Right cardiac atrium (tissue), 5 donors: ENCODE measurements around the gene ZCCHC2. TPM values are rescaled to one million over a fixed set of nuclear protein-coding genes. Genes with fewer than 3 reads are reported as not detected.

Experiments
- ATAC-seq, 2 donors: fragments of 200-7000 bp; cut with Tn5 transposase; one replicate each; pipeline versions ENCODE4 v1.8.0 to v1.9.1; 2020; ENCODE audit warnings: moderate library complexity in 2 of 2, mild to moderate bottlenecking in 1 of 2
- DNase-seq, 3 donors: peaks; one replicate each; pipeline ENCODE4 v3.0.0-alpha.2; 2020
- H3K27ac ChIP-seq: one replicate; pipeline ENCODE4 v1.5.1; 2013; ENCODE audit warnings: mild to moderate bottlenecking, low read length, control low read depth, moderate library complexity
- H3K27me3 ChIP-seq: one replicate; pipeline ENCODE4 v1.6.1; 2013; ENCODE audit not compliant: control insufficient read depth, insufficient read depth
- H3K4me1 ChIP-seq: one replicate; pipeline ENCODE4 v1.6.1; 2013; ENCODE audit warnings: low read length; ENCODE audit not compliant: control insufficient read depth, insufficient read depth
- H3K4me3 ChIP-seq: one replicate; pipeline ENCODE4 v1.5.1; 2013; ENCODE audit warnings: low read length, control low read depth
- H3K9me3 ChIP-seq: one replicate; pipeline ENCODE4 v1.6.1; 2013; ENCODE audit warnings: low read length; ENCODE audit not compliant: control insufficient read depth
- WGBS: extraction: QIAGEN DNeasy Blood & Tissue Kit; methylation state at CpG from one replicate; pipeline ENCODE4 v1.1.7; 2013; 5-methylcytosine and 5-hydroxymethylcytosine counted together
- intact Hi-C, 4 donors: fragments of 100-400 bp; cut with DNase I; formaldehyde crosslinking; loops; one replicate each; pipeline versions ENCODE4 v1.11.0 to v1.14.0; 2022 to 2023
- polyA plus RNA-seq: library from polyadenylated mRNA; stranded (reverse); fragments of 200-250 nt; gene quantifications from one replicate; pipeline ENCODE4 v1.2.3, GENCODE V29; 2013
- total RNA-seq, 4 donors: library from RNA; stranded (reverse); fragmentation: NEBNext Ultra II Directional; extraction: Animal tissue kit (Norgen Biotek cat#: 25700); gene quantifications; one replicate each; pipeline ENCODE4 v1.2.1, GENCODE V29; 2021
- donor health status: healthy with polysubstance abuse.
- donor health status: DM: no; HTN: yes; CAD: no.
- donor health status: DM: no; HTN: no; CAD: no.
- donor health status: DM: no; HTN: yes; CAD: no; lungs with severe emphysema.
- donor health status: DM: yes; HTN: yes; CAD: no.

ZCCHC2 gene
- total and polyA plus RNA-seq, 5 donors, result 5.4 to 21.7 (median 16.2) TPM

- ATAC-seq (no peak), DNase-seq (peak; percentile 57 to 84 (median 84))
- intact Hi-C loops, result loop anchor here in 3 of 4 donors (5.0 kb wide), 1 partner anchor 97 kb away; no protein-coding TSS in a partner anchor
- no peaks in the 10 kb centered on the region for H3K27me3 ChIP-seq
- WGBS, result under 1% methylated on average over 100 of the region's 100 CpGs
- no peaks in the 10 kb centered on the region for H3K4me1 ChIP-seq
- peak overlapping the region; percentile 84 for H3K27ac ChIP-seq
- peak overlapping the region; percentile 59 for H3K4me3 ChIP-seq
- no peaks in the 10 kb centered on the region for H3K9me3 ChIP-seq
Observed at GRCh38 chr18:62523631-62524439, 1.0 kb downstream of the ZCCHC2 start.

- Histone ChIP-seq H3K27ac (peak overlapping the region; percentile 84), H3K9me3 (no peaks in the 10 kb centered on the region), H3K4me1 (no peaks in the 10 kb centered on the region), H3K4me3 (peak overlapping the region; percentile 59), H3K27me3 (no peaks in the 10 kb centered on the region)
- peak; percentile 17 to 33 for ATAC-seq
- intact Hi-C loops, result loop anchor here in 3 of 4 donors (5.0 kb wide), 1 partner anchor 97 kb away; no protein-coding TSS in a partner anchor
- WGBS, result 3% methylated on average over 57 of the region's 57 CpGs
- peak; percentile 60 to 83 (median 79) for DNase-seq
Observed at GRCh38 chr18:62524440-62525200, 1.8 kb downstream of the ZCCHC2 start.

- WGBS, result 61% methylated on average over 9 of the region's 9 CpGs
- no peaks in the 10 kb centered on the region for H3K27me3 ChIP-seq
- ATAC-seq, result no peak
- intact Hi-C loops, result no loop called here
- no peak for DNase-seq
- H3K4me3 ChIP-seq, result peak overlapping the region; percentile 59
- H3K27ac ChIP-seq, result peak overlapping the region; percentile 21
- no peaks in the 10 kb centered on the region for H3K9me3 ChIP-seq
- no peaks in the 10 kb centered on the region for H3K4me1 ChIP-seq
Observed at GRCh38 chr18:62525608-62526007, 2.8 kb downstream of the ZCCHC2 start.

GRCh38 chr18:62526098-62527025 is 3.5 kb downstream of the ZCCHC2 start:
- Histone ChIP-seq H3K4me3 (peak overlapping the region; percentile 59), H3K27me3 (no peaks in the 10 kb centered on the region), H3K4me1 (no peaks in the 10 kb centered on the region), H3K27ac (peak overlapping the region; percentile 85), H3K9me3 (no peaks in the 10 kb centered on the region)
- peak; percentile 91 to 96 (median 95) for DNase-seq
- intact Hi-C loops, result no loop called here
- peak; percentile 62 to 76 for ATAC-seq
- 1% methylated on average over 74 of the region's 74 CpGs for WGBS

- intact Hi-C loops, result no loop called here
- WGBS, result 77% methylated on average over 5 of the region's 5 CpGs
- Histone ChIP-seq H3K27ac (no peak overlapping the region), H3K4me3 (no peak overlapping the region), H3K27me3 (no peaks in the 10 kb centered on the region), H3K4me1 (no peaks in the 10 kb centered on the region), H3K9me3 (no peaks in the 10 kb centered on the region)
- ATAC-seq (no peak), DNase-seq (no peak)
Observed at GRCh38 chr18:62529597-62529996, 6.8 kb downstream of the ZCCHC2 start.

- no peak overlapping the region for H3K27ac ChIP-seq
- 49% methylated on average over 4 of the region's 4 CpGs for WGBS
Observed at GRCh38 chr18:62531078-62531477, 8.3 kb downstream of the ZCCHC2 start.

GRCh38 chr18:62531931-62532330 is 9.1 kb downstream of the ZCCHC2 start:
- no peaks in the 10 kb centered on the region for H3K4me1 ChIP-seq
- intact Hi-C loops, result no loop called here
- WGBS, result 96% methylated on average over 9 of the region's 9 CpGs

More at GRCh38 chr18:62531078-62531477, 8.3 kb downstream of the ZCCHC2 start:
- Histone ChIP-seq H3K4me1 (no peaks in the 10 kb centered on the region), H3K4me3 (no peak overlapping the region), H3K9me3 (no peaks in the 10 kb centered on the region), H3K27me3 (no peaks in the 10 kb centered on the region)
- intact Hi-C loops, result no loop called here
- DNase-seq, result no peak
- no peak for ATAC-seq

GRCh38 chr18:62536005-62536404 is 13.2 kb downstream of the ZCCHC2 start:
- Histone ChIP-seq H3K4me1 (peaks cover 2% of the 10 kb centered on the region), H3K27me3 (no peaks in the 10 kb centered on the region), H3K4me3 (no peak overlapping the region), H3K9me3 (no peaks in the 10 kb centered on the region), H3K27ac (no peak overlapping the region)
- intact Hi-C loops, result no loop called here
- ATAC-seq, result no peak
- 95% methylated on average over 7 of the region's 7 CpGs for WGBS
- no peak for DNase-seq

More at GRCh38 chr18:62531931-62532330, 9.1 kb downstream of the ZCCHC2 start:
- H3K27ac ChIP-seq, result no peak overlapping the region
- H3K27me3 ChIP-seq, result no peaks in the 10 kb centered on the region
- ATAC-seq, result no peak
- no peak overlapping the region for H3K4me3 ChIP-seq
- H3K9me3 ChIP-seq, result no peaks in the 10 kb centered on the region
- no peak for DNase-seq

- WGBS, result 98% methylated on average over 8 of the region's 8 CpGs
Observed at GRCh38 chr18:62537042-62537894, 14.4 kb downstream of the ZCCHC2 start.

GRCh38 chr18:62537946-62538345 is 15.1 kb downstream of the ZCCHC2 start:
- Histone ChIP-seq H3K27ac (no peak overlapping the region), H3K27me3 (no peaks in the 10 kb centered on the region), H3K4me1 (peaks cover 4% of the 10 kb centered on the region), H3K4me3 (no peak overlapping the region), H3K9me3 (no peaks in the 10 kb centered on the region)
- ATAC-seq (no peak), DNase-seq (no peak)
- 99% methylated on average over 4 of the region's 4 CpGs for WGBS
- intact Hi-C loops, result no loop called here

More at GRCh38 chr18:62537042-62537894, 14.4 kb downstream of the ZCCHC2 start:
- no peak overlapping the region for H3K4me3 ChIP-seq
- H3K4me1 ChIP-seq, result peaks cover 2% of the 10 kb centered on the region
- DNase-seq, result no peak
- no peaks in the 10 kb centered on the region for H3K9me3 ChIP-seq
- ATAC-seq, result no peak
- H3K27me3 ChIP-seq, result no peaks in the 10 kb centered on the region
- no peak overlapping the region for H3K27ac ChIP-seq
- intact Hi-C loops, result no loop called here
